ENCODE results near the gene IPO4.

IPO4 gene

DNA sequence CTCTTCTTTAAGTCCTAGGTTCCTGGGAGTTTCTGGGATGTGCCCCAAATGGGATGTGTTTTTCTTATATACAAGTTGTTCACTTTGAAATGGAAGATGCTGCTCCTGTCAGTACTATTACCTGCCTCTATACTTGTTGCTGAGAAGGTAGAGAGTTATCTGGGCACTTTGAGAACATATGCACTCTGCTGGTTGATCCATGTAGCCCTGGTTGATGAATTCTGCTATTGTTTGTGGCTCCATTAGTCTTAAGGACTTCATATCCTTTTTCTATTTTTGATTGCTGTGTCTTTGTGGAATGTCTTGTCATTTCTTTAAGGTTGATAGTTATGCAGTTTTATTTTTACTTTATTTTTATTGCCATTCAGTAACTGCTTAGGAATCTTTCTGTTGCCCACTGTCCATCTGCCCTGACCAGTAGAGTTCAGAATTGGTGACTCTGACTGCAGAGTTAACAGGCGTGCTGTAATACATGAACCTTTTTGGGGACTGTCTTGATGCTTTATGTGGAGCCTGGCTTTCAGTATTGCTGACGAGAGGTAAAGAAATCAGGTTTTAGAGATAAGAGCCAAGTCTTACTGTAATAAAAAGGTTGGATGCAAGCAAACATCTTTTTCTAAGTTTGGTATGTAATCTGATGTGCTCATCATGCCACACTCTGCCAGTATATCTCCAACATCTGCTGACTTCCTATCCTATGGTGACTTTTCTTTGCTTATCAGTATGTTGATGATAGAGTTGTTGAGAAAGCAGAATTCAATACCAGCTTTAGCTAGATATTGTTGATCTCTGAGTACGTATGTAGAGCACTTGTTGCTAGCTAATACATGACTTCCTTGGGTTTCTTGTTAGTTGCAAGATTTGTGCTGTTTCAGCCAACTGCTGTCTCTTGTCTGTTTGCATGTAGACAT, 45.7 kb upstream of the IPO4 start:
- H3K4me3 ChIP-seq (replicated peaks; ENCODE audit: low read depth, low read length) = no peak overlapping the region
- TF ChIP-seq, protein P1, sequence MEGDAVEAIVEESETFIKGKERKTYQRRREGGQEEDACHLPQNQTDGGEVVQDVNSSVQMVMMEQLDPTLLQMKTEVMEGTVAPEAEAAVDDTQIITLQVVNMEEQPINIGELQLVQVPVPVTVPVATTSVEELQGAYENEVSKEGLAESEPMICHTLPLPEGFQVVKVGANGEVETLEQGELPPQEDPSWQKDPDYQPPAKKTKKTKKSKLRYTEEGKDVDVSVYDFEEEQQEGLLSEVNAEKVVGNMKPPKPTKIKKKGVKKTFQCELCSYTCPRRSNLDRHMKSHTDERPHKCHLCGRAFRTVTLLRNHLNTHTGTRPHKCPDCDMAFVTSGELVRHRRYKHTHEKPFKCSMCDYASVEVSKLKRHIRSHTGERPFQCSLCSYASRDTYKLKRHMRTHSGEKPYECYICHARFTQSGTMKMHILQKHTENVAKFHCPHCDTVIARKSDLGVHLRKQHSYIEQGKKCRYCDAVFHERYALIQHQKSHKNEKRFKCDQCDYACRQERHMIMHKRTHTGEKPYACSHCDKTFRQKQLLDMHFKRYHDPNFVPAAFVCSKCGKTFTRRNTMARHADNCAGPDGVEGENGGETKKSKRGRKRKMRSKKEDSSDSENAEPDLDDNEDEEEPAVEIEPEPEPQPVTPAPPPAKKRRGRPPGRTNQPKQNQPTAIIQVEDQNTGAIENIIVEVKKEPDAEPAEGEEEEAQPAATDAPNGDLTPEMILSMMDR (IDR thresholded peaks at IDR 0.05; ENCODE audit: low read length, missing control alignments) = no peak
- DNase-seq (ENCODE audit: low read depth) = no peak

DNA sequence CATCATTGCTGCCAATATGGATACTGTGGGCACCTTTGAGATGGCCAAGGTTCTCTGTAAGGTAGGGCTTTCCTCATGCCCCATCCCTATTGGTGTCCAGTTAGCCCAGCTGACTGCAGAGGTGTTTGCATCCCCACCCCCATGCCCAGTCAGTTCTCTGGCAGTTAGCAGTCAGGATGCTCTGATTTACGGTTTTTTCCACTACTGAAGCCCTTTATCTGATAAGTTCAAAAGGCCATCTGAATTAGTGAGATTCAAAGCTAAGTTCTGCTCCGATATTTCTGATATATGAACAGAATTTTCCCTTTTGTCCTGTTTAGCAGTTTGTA, 44.9 kb upstream of the IPO4 start:
- TF ChIP-seq, protein P1 (IDR thresholded peaks at IDR 0.05; ENCODE audit: low read length, missing control alignments) = no peak
- H3K4me3 ChIP-seq (replicated peaks; ENCODE audit: low read depth, low read length) = peak overlapping the region; percentile 93
- DNase-seq (ENCODE audit: low read depth) = no peak

DNA sequence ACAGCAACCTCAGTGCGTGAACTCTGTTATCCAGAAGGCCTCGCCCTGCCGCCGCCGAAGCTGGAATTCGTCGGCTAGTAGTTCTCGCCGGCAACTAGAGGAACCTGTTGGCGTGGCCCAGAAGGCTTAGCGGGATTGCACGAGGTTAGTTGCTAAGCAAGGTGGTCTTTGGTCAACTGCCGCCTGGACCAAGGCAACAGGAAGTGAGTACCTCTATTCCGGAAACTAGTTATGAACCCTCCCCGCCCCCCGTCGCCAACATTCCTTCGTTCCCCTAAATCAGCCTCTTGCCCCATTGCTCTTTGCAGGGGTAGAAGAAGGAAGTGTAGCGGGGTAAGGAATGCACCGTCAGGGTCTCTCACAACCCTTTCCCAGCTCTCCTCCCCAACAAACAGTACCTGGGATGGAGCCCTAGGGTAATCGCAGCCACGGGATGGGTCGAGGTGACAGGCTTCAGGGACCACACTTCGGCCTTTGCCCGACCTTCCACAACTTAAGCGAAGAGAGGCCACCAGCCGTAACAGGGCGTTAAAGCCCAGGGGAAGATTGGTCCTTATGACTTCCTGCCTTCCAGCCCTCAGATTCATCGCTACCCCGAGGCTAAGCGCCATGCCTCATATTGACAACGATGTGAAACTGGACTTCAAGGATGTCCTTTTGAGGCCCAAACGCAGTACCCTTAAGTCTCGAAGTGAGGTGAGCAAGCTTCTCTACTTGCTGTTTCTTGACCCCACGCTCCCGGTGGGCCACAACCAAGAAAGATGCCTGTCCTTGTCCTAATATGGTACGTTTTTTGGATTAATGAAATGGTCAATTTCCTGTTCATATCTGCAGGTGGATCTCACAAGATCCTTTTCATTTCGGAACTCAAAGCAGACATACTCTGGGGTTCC, 44.3 kb upstream of the IPO4 start, which contains the start of gene GMPR2:
Gene GMPR2 (plus strand): TSS at position 285 of the 893 bp plus-strand sequence. CDS start 325 bp downstream, at position 610.
- no peak for DNase-seq (ENCODE audit: low read depth)

DNA sequence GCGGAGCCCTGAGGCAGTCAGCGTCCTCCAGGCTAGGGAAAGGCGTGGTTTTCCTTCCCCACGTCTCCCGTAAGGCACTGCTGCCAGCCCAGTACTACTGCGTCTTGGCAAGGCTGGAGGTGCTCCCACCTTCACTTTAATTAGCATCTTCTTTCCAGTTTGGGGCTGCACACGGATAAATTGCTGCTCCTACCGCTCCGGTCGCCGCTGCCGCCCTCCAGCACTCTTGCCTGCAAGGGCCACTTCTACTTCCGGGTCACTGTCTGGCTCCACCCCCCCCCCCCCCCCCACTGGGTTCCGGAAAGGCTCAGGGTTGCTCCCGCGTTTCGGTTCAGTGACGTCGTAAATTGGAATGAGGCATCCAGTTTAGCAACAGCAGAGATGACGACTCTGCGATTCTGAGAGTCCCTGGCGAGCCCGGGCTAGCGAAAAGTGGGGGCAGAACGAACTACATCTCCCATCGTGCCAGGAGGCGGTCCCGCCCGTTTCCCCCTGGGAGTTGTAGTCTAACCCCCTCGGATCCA, 43.6 kb upstream of the IPO4 start, which contains the start of gene NEDD8:
Gene NEDD8 (minus strand): TSS at position 247 of the 524 bp plus-strand sequence. CDS start 100 bp downstream, at position 147.
- peak; percentile 97 for DNase-seq (ENCODE audit: low read depth)
- TF ChIP-seq, protein P1 (IDR thresholded peaks at IDR 0.05; ENCODE audit: low read length, missing control alignments) = no peak
- H3K4me3 ChIP-seq (replicated peaks; ENCODE audit: low read depth, low read length) = peak within 1 kb of the TSS; percentile 93

More for the DNA sequence above, 44.3 kb upstream of the IPO4 start, which contains the start of gene GMPR2:
- peak within 1 kb of the TSS; percentile 93 for H3K4me3 ChIP-seq (replicated peaks; ENCODE audit: low read depth, low read length)
- TF ChIP-seq, protein P1 (IDR thresholded peaks at IDR 0.05; ENCODE audit: low read length, missing control alignments) = no peak

DNA sequence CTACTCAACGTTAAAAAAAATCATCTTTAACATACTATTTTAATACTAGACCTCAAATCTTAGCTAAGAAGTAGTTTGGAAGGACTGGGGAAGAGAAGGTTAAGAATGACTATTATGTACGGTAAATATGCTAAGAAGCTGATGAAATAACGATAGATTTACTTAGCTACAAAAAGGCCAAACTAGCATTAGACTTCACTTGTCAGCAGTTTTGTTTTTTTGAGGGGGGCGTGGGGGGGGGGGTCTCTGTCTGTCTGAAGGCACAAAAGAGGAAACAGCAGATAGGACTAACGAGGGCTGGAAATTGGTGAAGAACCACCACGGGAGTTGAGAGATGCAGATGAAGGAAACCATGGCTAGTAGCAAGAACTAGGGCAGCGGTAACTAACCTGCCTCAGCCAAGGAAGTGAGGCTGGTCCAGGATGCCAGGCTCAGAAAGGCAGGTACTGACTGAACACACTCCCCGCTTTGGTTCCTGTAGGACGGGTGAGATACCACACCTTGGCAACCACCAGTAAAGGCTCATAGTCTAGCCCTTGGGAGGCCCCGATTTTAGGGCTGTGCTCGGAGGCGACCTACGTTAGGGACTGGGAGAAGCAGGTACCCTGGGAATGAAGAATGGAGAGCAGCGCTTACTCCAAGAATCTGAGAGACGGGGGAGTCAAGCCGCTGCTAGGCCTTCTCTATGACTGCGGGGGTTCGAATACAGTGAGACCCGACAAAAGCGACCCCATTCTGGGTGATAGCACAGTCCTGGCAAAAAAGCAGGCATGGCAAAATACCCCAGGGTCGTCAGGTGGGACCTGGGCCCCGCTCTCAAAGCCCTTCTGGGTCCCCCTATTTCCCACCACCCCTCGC, 42.9 kb upstream of the IPO4 start:
- DNase-seq (ENCODE audit: low read depth) = no peak
- TF ChIP-seq, protein P1 (IDR thresholded peaks at IDR 0.05; ENCODE audit: low read length, missing control alignments) = no peak
- H3K4me3 ChIP-seq (replicated peaks; ENCODE audit: low read depth, low read length) = peak overlapping the region; percentile 93

DNA sequence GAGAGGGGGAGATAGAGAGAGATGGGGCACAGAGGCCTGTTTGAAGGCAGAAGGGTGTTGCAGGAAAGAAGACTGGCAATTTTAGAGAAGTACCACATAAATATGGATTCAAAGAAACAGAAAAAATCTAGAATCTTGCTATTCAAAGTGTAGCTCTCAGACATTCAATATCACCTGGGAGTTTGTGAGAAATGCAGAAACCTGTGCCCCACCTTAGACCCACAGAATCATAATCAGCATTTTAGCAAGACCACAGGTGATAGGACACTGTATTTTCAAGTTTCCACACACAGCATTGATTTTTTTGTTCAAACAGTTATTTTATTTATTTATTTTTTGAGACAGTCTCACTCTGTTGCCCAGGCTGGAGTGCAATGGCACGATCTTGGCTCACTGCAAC, 40.3 kb upstream of the IPO4 start:
- DNase-seq (ENCODE audit: low read depth) = no peak
- no peak overlapping the region for H3K4me3 ChIP-seq (replicated peaks; ENCODE audit: low read depth, low read length)
- TF ChIP-seq, protein P1 (IDR thresholded peaks at IDR 0.05; ENCODE audit: low read length, missing control alignments) = no peak

Measured in fibroblast of pulmonary artery (primary cell).